Lung (tissue), 12 donors: ENCODE results near the gene ASTL. TPM values are rescaled to one million over a fixed set of nuclear protein-coding genes. Genes with fewer than 3 reads are reported as not detected.
A peak's percentile ranks its signal among the peaks of the same experiment; 100 is the strongest.

Experiments
- ATAC-seq: fragments of 200-7000 bp; cut with Tn5 transposase; one replicate; pipeline ENCODE4 v1.9.1; 2020; ENCODE audit warnings: moderate number of reproducible peaks; ENCODE audit not compliant: insufficient read depth, low FRiP score
- DNase-seq, 3 donors: peaks; one replicate each; pipeline ENCODE4 v3.0.0-alpha.2; 2013 to 2017
- H3K27ac ChIP-seq, 2 donors: one replicate each; pipeline ENCODE4 v1.5.1; 2013; ENCODE audit warnings: mild to moderate bottlenecking in 2 of 2, moderate library complexity in 2 of 2, control low read depth in 1 of 2, inconsistent platforms in 1 of 2, low read depth in 1 of 2, low read length in 1 of 2
- H3K27me3 ChIP-seq, 3 donors: one replicate each; pipeline ENCODE4 v1.5.1; 2013; ENCODE audit warnings: low read length in 2 of 3; ENCODE audit not compliant: control insufficient read depth in 3 of 3, insufficient read depth in 3 of 3
- H3K36me3 ChIP-seq, 4 donors: one replicate each; pipeline ENCODE4 v1.5.1; 2013; ENCODE audit warnings: low read length in 4 of 4, mild to moderate bottlenecking in 1 of 4, moderate library complexity in 1 of 4; ENCODE audit not compliant: control insufficient read depth in 4 of 4, insufficient read depth in 4 of 4
- H3K4me1 ChIP-seq, 5 donors: one replicate each; pipeline ENCODE4 v1.5.1; 2013; ENCODE audit warnings: low read length in 5 of 5, mild to moderate bottlenecking in 2 of 5, moderate library complexity in 1 of 5; ENCODE audit not compliant: control insufficient read depth in 5 of 5, insufficient read depth in 5 of 5
- H3K4me3 ChIP-seq: one replicate; pipeline ENCODE4 v1.5.1; 2013; ENCODE audit warnings: mild to moderate bottlenecking, control low read depth, moderate library complexity
- H3K9ac ChIP-seq, 2 donors: one replicate each; pipeline ENCODE4 v1.5.1; 2013; ENCODE audit warnings: low read length in 2 of 2, control low read depth in 1 of 2; ENCODE audit not compliant: insufficient read depth in 1 of 2
- H3K9me3 ChIP-seq, 4 donors: one replicate each; pipeline ENCODE4 v1.5.1; 2013; ENCODE audit warnings: low read length in 3 of 4, mild to moderate bottlenecking in 1 of 4, moderate library complexity in 1 of 4; ENCODE audit not compliant: control insufficient read depth in 4 of 4, insufficient read depth in 3 of 4
- whole genome bisulfite sequencing, 2 donors: extraction: QIAGEN DNeasy Blood & Tissue Kit; methylation state at CpG; one replicate each; pipeline ENCODE4 v1.1.7; 2013; 5-methylcytosine and 5-hydroxymethylcytosine counted together
- polyA plus RNA-seq, 2 donors: library from polyadenylated mRNA; stranded (reverse); fragments of 200-250 nt; gene quantifications; one replicate each; pipeline ENCODE4 v1.2.1, GENCODE V29; 2013
- total RNA-seq, 2 donors: library from RNA; depleted of rRNA in 1 of 2; stranded (reverse); fragments of >200 nt in 1 of 2; gene quantifications; one replicate each; pipeline ENCODE4 v1.2.1, GENCODE V29; 2014 to 2021
- TF ChIP-seq, protein P1 (sequence below): IDR thresholded peaks from 2 replicates; pipeline ENCODE4 v1.5.1; 2012; ENCODE audit warnings: mild to moderate bottlenecking; ENCODE audit errors: control extremely low read depth, extremely low read depth
- donor health status: control.
- donor health status: control.
- donor health status: Bipolar disorder and iron deficiency.
- donor health status: healthy.
- donor health status: DM: yes; HTN: yes; CAD: no.

Gene ASTL
- total and polyA plus RNA-seq, 4 donors = 0.14 to 0.34 TPM; not detected in 2

DNA sequence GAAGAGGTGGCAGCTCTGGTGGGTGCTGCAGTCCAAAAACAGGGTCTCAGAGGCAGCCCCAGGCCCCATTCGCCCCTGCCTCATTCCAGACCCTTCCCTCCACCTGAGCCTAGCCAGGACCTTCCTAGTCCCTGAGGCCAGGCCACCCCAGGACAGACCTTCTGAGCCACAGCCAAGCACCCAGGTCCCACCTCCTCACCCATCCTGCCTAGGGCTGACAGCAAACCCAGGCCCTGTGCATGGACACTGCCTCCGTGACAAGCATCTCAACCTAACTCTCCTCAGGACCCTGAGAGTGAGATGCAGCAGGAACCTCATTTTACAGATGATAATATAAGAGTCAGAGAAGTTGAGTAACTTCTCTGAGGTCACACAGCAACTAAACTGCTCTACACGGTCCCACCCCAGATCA lies 37.4 kb downstream of the ASTL start:
- DNase-seq (peak in 1 of 3 donors; percentile 2), ATAC-seq (no peak)
- H3K27me3 ChIP-seq = no peaks in the 10 kb centered on the region
- H3K4me3 ChIP-seq = no peak overlapping the region
- peaks cover 0 to 10% (median 3%) of the 10 kb centered on the region in 4 donors for H3K9me3 ChIP-seq
- 84 to 96% methylated on average over 3 of the region's 3 CpGs for WGBS, 2 donors
- H3K36me3 ChIP-seq = no peaks in the 10 kb centered on the region
- TF ChIP-seq, protein P1, sequence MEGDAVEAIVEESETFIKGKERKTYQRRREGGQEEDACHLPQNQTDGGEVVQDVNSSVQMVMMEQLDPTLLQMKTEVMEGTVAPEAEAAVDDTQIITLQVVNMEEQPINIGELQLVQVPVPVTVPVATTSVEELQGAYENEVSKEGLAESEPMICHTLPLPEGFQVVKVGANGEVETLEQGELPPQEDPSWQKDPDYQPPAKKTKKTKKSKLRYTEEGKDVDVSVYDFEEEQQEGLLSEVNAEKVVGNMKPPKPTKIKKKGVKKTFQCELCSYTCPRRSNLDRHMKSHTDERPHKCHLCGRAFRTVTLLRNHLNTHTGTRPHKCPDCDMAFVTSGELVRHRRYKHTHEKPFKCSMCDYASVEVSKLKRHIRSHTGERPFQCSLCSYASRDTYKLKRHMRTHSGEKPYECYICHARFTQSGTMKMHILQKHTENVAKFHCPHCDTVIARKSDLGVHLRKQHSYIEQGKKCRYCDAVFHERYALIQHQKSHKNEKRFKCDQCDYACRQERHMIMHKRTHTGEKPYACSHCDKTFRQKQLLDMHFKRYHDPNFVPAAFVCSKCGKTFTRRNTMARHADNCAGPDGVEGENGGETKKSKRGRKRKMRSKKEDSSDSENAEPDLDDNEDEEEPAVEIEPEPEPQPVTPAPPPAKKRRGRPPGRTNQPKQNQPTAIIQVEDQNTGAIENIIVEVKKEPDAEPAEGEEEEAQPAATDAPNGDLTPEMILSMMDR = no peak
- peaks cover 0 to 2% (median 0%) of the 10 kb centered on the region in 5 donors for H3K4me1 ChIP-seq
- H3K9ac ChIP-seq = no peak overlapping the region
- H3K27ac ChIP-seq = no peak overlapping the region

DNA sequence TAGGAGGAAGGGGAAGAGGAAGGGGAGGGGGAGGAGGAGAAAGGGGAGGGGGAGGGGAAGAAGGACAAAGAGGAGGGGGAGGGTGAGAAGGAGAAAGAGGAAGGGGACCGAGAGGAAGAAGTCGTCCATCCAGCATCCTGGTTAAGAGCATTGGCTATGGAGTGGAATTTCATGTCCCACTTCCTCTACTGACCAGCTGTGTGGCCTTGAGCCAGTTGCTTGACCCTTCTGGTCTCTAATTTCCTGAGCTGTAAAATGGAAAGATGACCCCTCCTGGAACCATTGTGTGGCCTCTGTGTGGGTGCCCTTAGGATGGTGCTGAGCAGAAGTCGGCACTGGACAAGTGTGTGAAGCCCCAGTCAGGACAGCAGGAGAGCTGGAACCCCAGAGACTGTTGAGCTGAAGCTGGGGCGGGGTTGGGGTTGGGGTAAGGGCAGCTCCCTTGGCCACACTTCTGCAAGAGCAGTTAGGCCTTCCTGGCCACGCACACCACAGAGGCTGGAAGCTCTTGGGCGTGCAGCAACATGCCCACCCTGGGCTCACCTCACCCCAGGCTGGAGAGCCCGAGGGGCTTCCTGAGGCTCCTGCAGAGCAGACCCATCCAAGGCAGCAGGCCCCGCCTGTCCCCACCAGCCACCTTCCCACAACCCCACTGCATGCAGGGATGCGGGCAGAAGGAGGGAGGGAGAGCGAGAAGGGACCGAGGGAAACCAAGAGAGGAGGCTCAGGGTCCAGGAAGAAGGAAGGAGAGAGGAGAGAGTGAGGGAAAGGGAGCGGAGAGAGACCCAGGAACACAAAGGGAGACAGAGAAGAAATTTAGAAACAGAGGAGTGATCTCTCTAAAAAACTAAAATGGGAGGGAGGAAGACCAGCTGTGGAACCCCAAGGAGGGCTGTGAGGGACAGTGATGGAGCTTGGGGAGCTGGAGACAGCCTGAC lies 38.2 kb downstream of the ASTL start:
- DNase-seq = peak in 1 of 3 donors; percentile 9
- no peak for ATAC-seq
- no peak overlapping the region for H3K27ac ChIP-seq

DNA sequence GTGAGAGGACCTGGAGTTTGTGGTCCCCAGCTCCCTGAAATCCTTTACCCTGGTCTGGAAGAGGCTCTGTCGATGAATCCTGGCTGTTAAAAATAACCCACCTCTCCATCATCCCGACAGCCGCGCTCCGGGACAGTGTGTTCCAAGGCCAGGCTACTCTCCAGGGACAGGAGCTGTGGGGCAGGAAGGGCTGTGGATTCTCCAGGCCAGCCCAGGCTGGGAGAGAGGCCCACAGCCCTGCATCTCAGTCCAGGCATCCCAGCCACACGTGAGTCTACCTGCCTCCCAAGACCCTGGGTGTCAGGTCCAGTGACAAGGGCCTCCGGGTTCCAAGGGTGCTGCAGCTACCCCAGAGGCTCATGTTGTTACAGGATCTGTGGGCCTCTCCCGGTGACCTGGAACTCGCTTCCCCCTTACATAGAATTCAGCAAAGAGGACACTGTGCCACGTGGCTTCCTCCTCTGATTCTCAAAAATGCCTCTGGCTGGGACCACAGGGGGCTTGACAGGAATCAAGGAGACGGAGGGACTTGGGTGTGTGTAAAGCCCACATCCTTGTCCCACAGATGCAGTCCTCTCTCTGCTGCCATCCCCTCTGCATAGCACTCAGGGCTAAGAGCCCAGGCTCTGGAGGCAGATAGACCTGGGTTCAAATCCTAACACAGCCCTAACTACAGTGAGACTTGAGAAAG lies 39.3 kb downstream of the ASTL start:
- no peak overlapping the region for H3K4me3 ChIP-seq
- H3K9me3 ChIP-seq = no peaks in the 10 kb centered on the region
- H3K4me1 ChIP-seq = peaks cover 0 to 2% (median 0%) of the 10 kb centered on the region in 5 donors
- H3K36me3 ChIP-seq = no peaks in the 10 kb centered on the region
- DNase-seq (peak in 1 of 3 donors; percentile 9), ATAC-seq (no peak)
- H3K27me3 ChIP-seq = no peaks in the 10 kb centered on the region
- WGBS, 2 donors = 76 to 80% methylated on average over 11 of the region's 11 CpGs
- no peak overlapping the region for H3K9ac ChIP-seq
- peak overlapping the region; percentile 20 to 68 for H3K27ac ChIP-seq
- TF ChIP-seq, protein P1 = no peak

More for the DNA sequence above, 38.2 kb downstream of the ASTL start:
- 65 to 68% methylated on average over 12 of the region's 12 CpGs for WGBS, 2 donors
- Histone ChIP-seq H3K27me3 (no peaks in the 10 kb centered on the region), H3K4me3 (no peak overlapping the region), H3K4me1 (peaks cover 0 to 2% (median 0%) of the 10 kb centered on the region in 5 donors), H3K9me3 (peaks cover 0 to 2% (median 1%) of the 10 kb centered on the region in 4 donors), H3K9ac (no peak overlapping the region), H3K36me3 (no peaks in the 10 kb centered on the region)
- TF ChIP-seq, protein P1 = no peak
